Spleen (tissue), 13 donors: ENCODE data around the gene WNT11. TPM values are rescaled to one million over a fixed set of nuclear protein-coding genes. Genes with fewer than 3 reads are reported as not detected.

Source experiments
- DNase-seq: peaks from one replicate; pipeline ENCODE4 v3.0.0-alpha.2; 2020
- H3K27ac ChIP-seq, 8 donors: fragments of 200-600 bp; sonication (generic) in 7 of 8; 1 replicate in 4 of 8; 2 replicates in 4 of 8; pipeline versions ENCODE4 v1.5.0 to v1.8.0; 2016 to 2021; ENCODE audit warnings: inconsistent platforms in 4 of 8, mild to moderate bottlenecking in 4 of 8, moderate library complexity in 1 of 8
- H3K27me3 ChIP-seq, 7 donors: fragments of 200-600 bp; sonication (generic) in 6 of 7; replicated peaks in 1 of 7; 1 replicate in 4 of 7; 2 replicates in 3 of 7; pipeline versions ENCODE4 v1.5.0 to v1.8.0; 2016 to 2021; ENCODE audit warnings: inconsistent platforms in 3 of 7, mild to moderate bottlenecking in 1 of 7
- H3K36me3 ChIP-seq, 6 donors: fragments of 200-600 bp; sonication (generic) in 5 of 6; 1 replicate in 4 of 6; 2 replicates in 2 of 6; pipeline versions ENCODE4 v1.5.0 to v1.8.0; 2016 to 2021; ENCODE audit warnings: inconsistent platforms in 2 of 6
- H3K4me1 ChIP-seq, 6 donors: fragments of 200-600 bp; sonication (generic) in 5 of 6; 1 replicate in 3 of 6; 2 replicates in 3 of 6; pipeline versions ENCODE4 v1.5.0 to v1.8.0; 2016 to 2021; ENCODE audit warnings: inconsistent platforms in 3 of 6
- H3K4me3 ChIP-seq, 8 donors: fragments of 200-600 bp; sonication (generic) in 7 of 8; 1 replicate in 4 of 8; 2 replicates in 4 of 8; pipeline versions ENCODE4 v1.5.0 to v1.8.0; 2016 to 2021; ENCODE audit warnings: inconsistent platforms in 4 of 8, mild to moderate bottlenecking in 4 of 8, moderate library complexity in 2 of 8
- H3K9me3 ChIP-seq, 8 donors: fragments of 200-600 bp; sonication (generic) in 7 of 8; 1 replicate in 4 of 8; 2 replicates in 4 of 8; pipeline versions ENCODE4 v1.5.0 to v1.8.0; 2016 to 2021; ENCODE audit warnings: inconsistent platforms in 4 of 8
- POLR2A ChIP-seq, 3 donors: fragments of 450-650 bp; IDR thresholded peaks; one replicate each; pipeline ENCODE4 v1.5.1; 2017; ENCODE audit warnings: antibody characterized with exemption in 3 of 3, mild to moderate bottlenecking in 1 of 3
- POLR2AphosphoS5 ChIP-seq, 3 donors: sonication (generic); formaldehyde crosslinking; IDR thresholded peaks; one replicate each; pipeline ENCODE4 v1.5.1; 2017; ENCODE audit warnings: antibody characterized with exemption in 3 of 3
- WGBS, 5 donors: extraction: QIAGEN DNeasy Blood & Tissue Kit in 3 of 5; methylation state at CpG; one replicate each; pipeline versions ENCODE4 v1.1.5 to v1.1.7; 2013 to 2018; 5-methylcytosine and 5-hydroxymethylcytosine counted together
- intact Hi-C: fragments of 100-400 bp; cut with DNase I; formaldehyde crosslinking; loops from one replicate; pipeline ENCODE4 v1.15.0; 2023; ENCODE audit warnings: low total_unique reads
- long read RNA-seq, 2 donors: transcript quantifications; one replicate each; lab custom pipeline, GENCODE V29; 2026
- polyA plus RNA-seq, 3 donors: library from polyadenylated mRNA; stranded (reverse); fragments of 200-250 nt; gene quantifications; one replicate each; pipeline ENCODE4 v1.2.1, GENCODE V29; 2013
- total RNA-seq, 7 donors: library from RNA; depleted of rRNA in 3 of 7; stranded (reverse); fragments of >200 nt in 3 of 7; fragmentation: NEBNext Ultra II Directional in 4 of 7; extraction: Animal tissue kit (Norgen Biotek cat#: 25700) in 4 of 7; gene quantifications; one replicate each; pipeline versions ENCODE4 v1.1.0 to v1.2.1, GENCODE V29; 2016 to 2021
- TF ChIP-seq, protein P1 (sequence below), 11 experiments: fragments of 200-600 bp in 7 of 11; fragments of 450-650 bp in 4 of 11; sonication (generic) in 4 of 11; IDR thresholded peaks in 8 of 11; conservative IDR thresholded peaks in 3 of 11; 1 replicate in 7 of 11; 2 replicates in 4 of 11; pipeline versions ENCODE4 v1.4.0 to v1.8.0; 2016 to 2021; ENCODE audit warnings: antibody characterized with exemption in 11 of 11, inconsistent platforms in 4 of 11, mild to moderate bottlenecking in 1 of 11
- donor health status: healthy with polysubstance abuse.
- donor health status: DM: no; HTN: no; CAD: no; lungs with moderate emphysema.
- donor health status: DM: no; HTN: no; CAD: no.
- donor health status: Bipolar disorder and iron deficiency.
- donor health status: healthy.
- donor health status: DM: no; HTN: no; CAD: no.
- donor health status: DM: yes; HTN: yes; CAD: no.

WNT11 gene
- total RNA-seq (1 to 10 TPM in 6 of 7 donors, under 1 TPM in 1; 0.85 to 4.2 (median 3.1) TPM), polyA plus RNA-seq (under 1 TPM; 0.09 to 0.67 (median 0.62) TPM)
- long read RNA-seq, donor 1, partial matches to known transcripts, result 0 of 3 reads
- long read RNA-seq, donor 1, other reads (novel, unspliced or antisense), result 0 of 3 reads
- long read RNA-seq, donor 2, result 0 reads

DNA sequence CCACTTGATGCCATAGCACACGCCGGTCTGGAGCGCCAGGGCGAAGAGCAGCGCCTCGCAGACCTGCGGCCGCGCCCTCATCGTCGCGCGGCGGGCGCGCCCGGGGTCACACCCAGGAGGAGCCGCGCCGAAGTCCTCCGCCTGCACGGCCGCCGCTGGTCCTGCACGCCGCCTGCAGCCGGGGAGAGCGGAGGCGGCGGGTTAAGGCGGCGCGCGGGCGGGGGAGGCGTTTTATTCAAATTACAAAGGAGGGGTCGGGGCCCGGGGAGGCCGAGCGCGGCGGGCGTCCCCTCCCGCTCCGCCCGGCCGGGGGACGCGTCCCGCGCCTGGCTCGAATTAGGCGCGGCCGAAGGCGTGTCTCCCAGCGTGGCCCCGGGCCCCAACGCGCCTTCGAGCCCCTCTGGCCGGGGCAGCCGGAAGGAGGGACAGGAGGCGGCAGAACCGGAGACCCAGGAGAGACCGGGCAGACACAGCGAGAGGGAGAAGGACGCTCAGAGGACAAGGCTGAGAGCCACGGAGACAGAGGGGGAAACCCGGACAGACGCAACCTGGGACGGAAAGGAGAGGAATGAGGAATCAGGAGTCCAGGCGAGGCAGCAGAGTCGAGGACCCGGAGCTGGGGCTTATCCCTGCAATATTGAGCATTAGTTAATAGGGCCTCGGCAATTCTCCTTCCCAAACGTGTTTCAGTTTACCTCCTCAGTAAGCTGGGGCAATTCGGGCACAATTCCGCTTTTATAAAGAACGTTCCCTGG, at the start of gene WNT11:
Gene WNT11 (minus strand): TSS at position 176 of the 755 bp plus-strand sequence. CDS start 95 bp downstream, at position 81.
- intact Hi-C loops, result no loop called here
- DNase-seq, result peak; percentile 81
- WGBS, 5 donors, result 0 to 1% (median 1%) methylated on average over 19 to 80 of the region's 80 CpGs
- Histone ChIP-seq H3K27me3 (peaks cover 6 to 92% (median 58%) of the 10 kb centered on the region in 7 donors), H3K27ac (peak within 1 kb of the TSS in 1 of 8 donors; percentile 24), H3K36me3 (no peaks in the 10 kb centered on the region), H3K9me3 (no peaks in the 10 kb centered on the region), H3K4me3 (peak within 1 kb of the TSS; percentile 39 to 81 (median 64)), H3K4me1 (peaks cover 35 to 66% (median 58%) of the 10 kb centered on the region in 6 donors)
- TF ChIP-seq, protein P1, sequence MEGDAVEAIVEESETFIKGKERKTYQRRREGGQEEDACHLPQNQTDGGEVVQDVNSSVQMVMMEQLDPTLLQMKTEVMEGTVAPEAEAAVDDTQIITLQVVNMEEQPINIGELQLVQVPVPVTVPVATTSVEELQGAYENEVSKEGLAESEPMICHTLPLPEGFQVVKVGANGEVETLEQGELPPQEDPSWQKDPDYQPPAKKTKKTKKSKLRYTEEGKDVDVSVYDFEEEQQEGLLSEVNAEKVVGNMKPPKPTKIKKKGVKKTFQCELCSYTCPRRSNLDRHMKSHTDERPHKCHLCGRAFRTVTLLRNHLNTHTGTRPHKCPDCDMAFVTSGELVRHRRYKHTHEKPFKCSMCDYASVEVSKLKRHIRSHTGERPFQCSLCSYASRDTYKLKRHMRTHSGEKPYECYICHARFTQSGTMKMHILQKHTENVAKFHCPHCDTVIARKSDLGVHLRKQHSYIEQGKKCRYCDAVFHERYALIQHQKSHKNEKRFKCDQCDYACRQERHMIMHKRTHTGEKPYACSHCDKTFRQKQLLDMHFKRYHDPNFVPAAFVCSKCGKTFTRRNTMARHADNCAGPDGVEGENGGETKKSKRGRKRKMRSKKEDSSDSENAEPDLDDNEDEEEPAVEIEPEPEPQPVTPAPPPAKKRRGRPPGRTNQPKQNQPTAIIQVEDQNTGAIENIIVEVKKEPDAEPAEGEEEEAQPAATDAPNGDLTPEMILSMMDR (IDR thresholded peaks at IDR 0.05 in 8 of 11, conservative IDR thresholded peaks at IDR 0.05 in 3 of 11), result peak in 1 of 11 experiments; percentile 27
- no peak for TF ChIP-seq POLR2A (IDR thresholded peaks at IDR 0.05)
- peak in 2 of 3 donors; percentile 20 to 39 for TF ChIP-seq POLR2AphosphoS5 (IDR thresholded peaks at IDR 0.05)

DNA sequence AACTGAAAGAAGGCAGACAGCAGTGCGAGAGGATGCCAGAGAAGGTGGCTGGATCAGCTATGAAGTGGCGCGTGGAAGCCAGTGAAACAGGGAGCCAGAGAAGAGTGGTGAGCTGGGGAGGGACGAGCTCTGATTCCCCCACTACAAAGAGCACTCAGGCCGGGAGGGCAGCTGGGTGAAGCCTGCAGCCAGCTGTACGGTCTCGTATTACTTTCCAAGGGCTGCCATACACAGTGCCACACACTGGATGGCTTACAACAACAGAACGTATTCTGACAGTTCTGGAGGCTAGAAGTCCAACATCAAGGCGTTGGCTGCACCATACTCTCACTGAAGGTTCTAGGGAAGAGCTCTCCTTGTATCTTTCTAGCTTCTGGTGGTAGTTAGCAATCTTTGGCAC, 47.1 kb upstream of the WNT11 start:
- no peak for DNase-seq
- no peaks in the 10 kb centered on the region for H3K36me3 ChIP-seq
- peaks cover 0 to 9% (median 0%) of the 10 kb centered on the region in 7 donors for H3K27me3 ChIP-seq
- 82 to 91% (median 88%) methylated on average over 9 of the region's 9 CpGs for WGBS, 5 donors
- peaks cover 0 to 9% (median 0%) of the 10 kb centered on the region in 6 donors for H3K4me1 ChIP-seq
- intact Hi-C loops, result no loop called here
- TF ChIP-seq, protein P1 (IDR thresholded peaks at IDR 0.05 in 8 of 11, conservative IDR thresholded peaks at IDR 0.05 in 3 of 11), result no peak
- TF ChIP-seq POLR2A (IDR thresholded peaks at IDR 0.05), result no peak
- TF ChIP-seq POLR2AphosphoS5 (IDR thresholded peaks at IDR 0.05), result no peak
- H3K4me3 ChIP-seq, result no peak overlapping the region
- no peak overlapping the region for H3K27ac ChIP-seq
- peaks cover 0 to 19% (median 15%) of the 10 kb centered on the region in 8 donors for H3K9me3 ChIP-seq

GRCh38 chr11:76252631-76253070, 46.3 kb upstream of the WNT11 start:
- Histone ChIP-seq H3K27me3 (peaks cover 0 to 9% (median 0%) of the 10 kb centered on the region in 7 donors), H3K9me3 (peaks cover 0 to 19% (median 15%) of the 10 kb centered on the region in 8 donors), H3K4me3 (no peak overlapping the region), H3K36me3 (no peaks in the 10 kb centered on the region), H3K4me1 (peaks cover 0 to 9% (median 0%) of the 10 kb centered on the region in 6 donors), H3K27ac (no peak overlapping the region)
- DNase-seq, result no peak
- WGBS, 5 donors, result 64 to 86% (median 77%) methylated on average over 9 of the region's 9 CpGs
- intact Hi-C loops, result no loop called here
- TF ChIP-seq, protein P1 (IDR thresholded peaks at IDR 0.05 in 8 of 11, conservative IDR thresholded peaks at IDR 0.05 in 3 of 11), result no peak
- TF ChIP-seq POLR2AphosphoS5 (IDR thresholded peaks at IDR 0.05) (no peak), POLR2A (IDR thresholded peaks at IDR 0.05) (no peak)

DNA sequence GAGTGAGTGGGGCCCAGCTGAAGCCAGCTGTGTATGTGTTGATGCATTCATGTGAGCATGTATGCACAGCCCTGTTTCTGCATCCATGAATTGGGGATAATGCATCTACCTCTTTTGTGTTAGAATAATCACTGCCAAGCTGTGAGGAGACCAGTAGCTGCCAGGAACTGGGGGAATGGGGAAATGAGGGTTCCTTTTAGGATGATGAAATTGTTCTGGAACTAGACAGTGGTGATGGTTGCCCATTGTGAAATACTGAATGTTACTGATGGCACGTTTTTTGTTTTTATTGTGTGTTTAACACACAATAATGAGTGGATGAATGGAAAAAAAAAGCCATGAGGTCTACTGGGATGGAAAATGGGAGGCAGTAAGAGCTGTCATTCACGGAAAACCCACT, 45.3 kb upstream of the WNT11 start:
- Histone ChIP-seq H3K9me3 (peaks cover 0 to 19% (median 15%) of the 10 kb centered on the region in 8 donors), H3K27me3 (peaks cover 0 to 9% (median 0%) of the 10 kb centered on the region in 7 donors), H3K4me1 (peaks cover 0 to 9% (median 0%) of the 10 kb centered on the region in 6 donors), H3K27ac (peak overlapping the region in 3 of 8 donors; percentile 68 to 69 (median 68)), H3K4me3 (no peak overlapping the region), H3K36me3 (no peaks in the 10 kb centered on the region)
- intact Hi-C loops, result no loop called here
- DNase-seq, result no peak
- WGBS, 5 donors, result 13 to 68% (median 40%) methylated on average over 2 of the region's 2 CpGs
- TF ChIP-seq POLR2AphosphoS5 (IDR thresholded peaks at IDR 0.05), result no peak
- TF ChIP-seq, protein P1 (IDR thresholded peaks at IDR 0.05 in 8 of 11, conservative IDR thresholded peaks at IDR 0.05 in 3 of 11), result no peak
- no peak for TF ChIP-seq POLR2A (IDR thresholded peaks at IDR 0.05)
